GM12878 (cell line): ENCODE data around the gene ZNF169. TPM values are rescaled to one million over a fixed set of nuclear protein-coding genes. Genes with fewer than 3 reads are reported as not detected.
"Not testable (repeated sequence)": the region's sequence is repeated elsewhere in the genome, so short reads cannot be mapped to it uniquely, and the experiment has no call there.

Source experiments
- ATAC-seq: fragments of 200-7000 bp; cut with Tn5 transposase; 3 replicates; pipeline ENCODE4 v1.9.1; 2020; ENCODE audit warnings: mild to moderate bottlenecking, moderate library complexity
- BruUV-seq: library from RNA; stranded (reverse); fragments of 400-500 nt; replicated peaks from 2 replicates; lab custom pipeline; 2021; lab: Mats Ljungman, UMichigan
- CTCF ChIA-PET: fragments of 300-600 bp; sonication (Branson Sonifier 250); formaldehyde crosslinking; extraction: SDS; loops from one replicate; lab custom pipeline; 2021; ENCODE audit warnings: inconsistent platforms; lab: Yijun Ruan, JAX
- POLR2A ChIA-PET: fragments of 350-600 bp; formaldehyde crosslinking; extraction: SDS; loops from one replicate; lab custom pipeline; 2021; ENCODE audit warnings: inconsistent platforms; lab: Charles Lee
- RAD21 ChIA-PET: fragments of 300-600 bp; sonication (Branson Sonifier 250); formaldehyde crosslinking; loops from one replicate; lab custom pipeline; 2023; ENCODE audit warnings: antibody characterized with exemption; ENCODE audit not compliant: unreplicated experiment; lab: Charles Lee
- SMC1A ChIA-PET: fragments of 300-600 bp; sonication (Branson Sonifier 250); formaldehyde crosslinking; loops from one replicate; lab custom pipeline; 2023; ENCODE audit not compliant: unreplicated experiment, uncharacterized antibody; lab: Charles Lee
- DNase-seq: peaks from one replicate; pipeline ENCODE4 v3.0.0-alpha.2; 2011; ENCODE audit warnings: low read depth, low spot score
- FAIRE-seq: peaks from 3 replicates; lab custom pipeline; 2011; peaks lifted over from hg19 to GRCh38; lab: Jason Lieb, UNC
- H2AFZ ChIP-seq: 2 replicates; pipeline ENCODE4 v1.6.0; 2011; ENCODE audit warnings: low read depth, low read length, control low read depth; ENCODE audit not compliant: control insufficient read depth
- H3K27ac ChIP-seq: 2 replicates; pipeline ENCODE4 v1.5.1; 2011; ENCODE audit warnings: control low read depth; ENCODE audit not compliant: control insufficient read depth, insufficient read depth
- H3K27me3 ChIP-seq, 2 experiments: replicated peaks in 1 of 2; 2 replicates each; pipeline versions ENCODE4 v1.6.0 to v1.6.1; 2011; ENCODE audit warnings: low read length in 1 of 2; ENCODE audit not compliant: control insufficient read depth in 2 of 2, insufficient read depth in 2 of 2
- H3K36me3 ChIP-seq, 2 experiments: 2 replicates each; pipeline ENCODE4 v1.5.1; 2011; ENCODE audit warnings: low read length in 1 of 2; ENCODE audit not compliant: control insufficient read depth in 2 of 2, insufficient read depth in 2 of 2
- H3K4me1 ChIP-seq: 2 replicates; pipeline ENCODE4 v1.6.1; 2011; ENCODE audit warnings: mild to moderate bottlenecking, low read length, moderate library complexity, mixed read lengths; ENCODE audit not compliant: control insufficient read depth, insufficient read depth
- H3K4me2 ChIP-seq: 2 replicates; pipeline ENCODE4 v1.6.0; 2011; ENCODE audit warnings: control low read depth; ENCODE audit not compliant: control insufficient read depth, insufficient read depth
- H3K4me3 ChIP-seq: fragments of 200-600 bp; sonication (generic); 2 replicates; pipeline ENCODE4 v1.5.1; 2016
- H3K79me2 ChIP-seq: 2 replicates; pipeline ENCODE4 v1.6.0; 2011; ENCODE audit warnings: low read length; ENCODE audit not compliant: control insufficient read depth, insufficient read depth
- H3K9ac ChIP-seq: 2 replicates; pipeline ENCODE4 v1.8.0; 2011; ENCODE audit warnings: low read length, control low read depth, mixed read lengths; ENCODE audit not compliant: control insufficient read depth, insufficient read depth
- H3K9me3 ChIP-seq: replicated peaks from 3 replicates; pipeline ENCODE4 v1.5.1; 2011; ENCODE audit warnings: mild to moderate bottlenecking, low read length; ENCODE audit not compliant: control insufficient read depth, insufficient read depth
- H4K20me1 ChIP-seq: 2 replicates; pipeline ENCODE4 v1.6.0; 2011; ENCODE audit not compliant: control insufficient read depth, insufficient read depth
- BHLHE40 ChIP-seq, 2 experiments: fragments of 450-650 bp in 1 of 2; IDR thresholded peaks; 2 replicates each; pipeline ENCODE4 v1.6.1; 2011 to 2017; ENCODE audit warnings: low read depth in 2 of 2, borderline replicate concordance in 1 of 2, improper control_type of control experiment in 1 of 2, low read length in 1 of 2, mild to moderate bottlenecking in 1 of 2
- IRF3 ChIP-seq: fragments of 450-650 bp; IDR thresholded peaks from 2 replicates; pipeline ENCODE4 v1.6.1; 2014; ENCODE audit warnings: mild to moderate bottlenecking
- WGBS: methylation state at CpG from one replicate; pipeline ENCODE4 v1.1.6; 2016; ENCODE audit warnings: low lambda C conversion rate; ENCODE audit not compliant: insufficient replicate concordance, insufficient coverage; ENCODE audit errors: missing lambda C conversion rate; 5-methylcytosine and 5-hydroxymethylcytosine counted together
- in situ Hi-C: fragments of 300-500 bp; cut with MboI; formaldehyde crosslinking; loops from 9 replicates; pipeline ENCODE4 v1.14.3; 2018; ENCODE audit warnings: mixed read lengths
- intact Hi-C: fragments of 100-400 bp; cut with micrococcal nuclease; formaldehyde crosslinking; loops from one replicate; pipeline ENCODE4 v1.14.2; 2022; ENCODE audit not compliant: unreplicated experiment
- polyA plus RNA-seq, 11 experiments: library from polyadenylated mRNA; depleted of rRNA in 4 of 11; unstranded in 6 of 11; stranded (reverse) in 5 of 11; fragments of >200 nt; fragmentation: Nextera tagmentation in 4 of 11; fragmentation: Illumina TruSeq in 1 of 11; extraction: Ambion mirVana in 4 of 11; extraction: Trizol in 1 of 11; gene quantifications; 1 replicate in 1 of 11; 2 replicates in 10 of 11; pipeline versions ENCODE4 v1.2.1 to v1.2.3, GENCODE V29; 2011 to 2016; ENCODE audit warnings: inconsistent platforms in 2 of 11, missing spikeins in 2 of 11, low read depth in 1 of 11
- total RNA-seq, 4 experiments: library from RNA; depleted of rRNA in 3 of 4; stranded (reverse); fragments of >200 nt in 3 of 4; fragmentation: Illumina TruSeq in 1 of 4; extraction: Trizol in 1 of 4; gene quantifications; 2 replicates each; pipeline versions ENCODE4 v1.2.1 to v1.2.3, GENCODE V29; 2013 to 2021

ZNF169 gene
- total and polyA plus RNA-seq, 10 of the 15 experiments (the other 5 are each of a cell fraction or from before 2014, with no cell fraction given) = 2.2 to 15.7 (median 5.8) TPM

GRCh38 chr9:94256007-94256406 lies 3.1 kb upstream of the ZNF169 start (continued):
- TF ChIP-seq IRF3 = no peak

- H3K36me3 ChIP-seq, H3K4me2 ChIP-seq, H2AFZ ChIP-seq, H3K9me3 ChIP-seq, BruUV-seq, SMC1A ChIA-PET, H3K4me3 ChIP-seq, H4K20me1 ChIP-seq, intact Hi-C loops, in situ Hi-C loops, FAIRE-seq, H3K4me1 ChIP-seq, RAD21 ChIA-PET, H3K9ac ChIP-seq, DNase-seq, H3K27ac ChIP-seq, H3K79me2 ChIP-seq, H3K27me3 ChIP-seq: not testable (repeated sequence)
- TF ChIP-seq BHLHE40 (IDR thresholded peaks at IDR 0.05; ENCODE audit: borderline replicate concordance in 1 of 2, low read depth in 2 of 2, low read length in 1 of 2) = 0 out of 4 replicates have a peak, but pooled peaks of 1 of the 2 experiments have one; percentile 12
- ATAC-seq = peak; percentile 65
- ChIA-PET CTCF (interaction anchor here (0.6 kb wide), 2 partner anchors 9 to 101 kb away, joined by 3 read pairs; no protein-coding TSS in a partner anchor), POLR2A (interaction anchor here (0.7 kb wide), 1 partner anchor 503 kb away, joined by 3 read pairs; no protein-coding TSS in a partner anchor)
- 96% methylated on average over 3 of the region's 3 CpGs for WGBS
Measured at GRCh38 chr9:94265626-94266402, 6.7 kb downstream of the ZNF169 start.
